OCI-LY1 (cell line): ENCODE measurements around the gene CETP.

Experiments used
- H2AFZ ChIP-seq: fragments of 200-600 bp; sonication (generic), shearing (Covaris generic); 2 replicates; pipeline ENCODE4 v1.6.0; 2014; ENCODE audit warnings: antibody characterized with exemption, mild to moderate bottlenecking, low read length
- H3F3A ChIP-seq: fragments of 200-600 bp; sonication (generic), shearing (Covaris generic); 2 replicates; pipeline ENCODE4 v1.6.0; 2014; ENCODE audit warnings: mild to moderate bottlenecking, antibody characterized with exemption, low read length, moderate library complexity; ENCODE audit not compliant: insufficient read depth
- H3K27ac ChIP-seq: fragments of 200-600 bp; sonication (generic); 2 replicates; pipeline ENCODE4 v1.5.1; 2014; ENCODE audit warnings: low read length, mixed run types, mild to moderate bottlenecking, low read depth; ENCODE audit not compliant: poor library complexity, severe bottlenecking
- H3K27me3 ChIP-seq: fragments of 200-600 bp; sonication (generic); 2 replicates; pipeline ENCODE4 v1.6.0; 2014; ENCODE audit warnings: antibody characterized with exemption, mild to moderate bottlenecking, low read length, moderate library complexity; ENCODE audit not compliant: insufficient read depth
- H3K36me3 ChIP-seq: fragments of 200-600 bp; sonication (generic); 2 replicates; pipeline ENCODE4 v1.6.1; 2014; ENCODE audit warnings: mild to moderate bottlenecking, antibody characterized with exemption, low read length, moderate library complexity, mixed read lengths; ENCODE audit not compliant: insufficient read depth
- H3K4me1 ChIP-seq: fragments of 200-600 bp; sonication (generic); 2 replicates; pipeline ENCODE4 v1.5.1; 2014; ENCODE audit warnings: mild to moderate bottlenecking, low read length, moderate library complexity; ENCODE audit not compliant: insufficient read depth, severe bottlenecking
- H3K4me2 ChIP-seq: fragments of 200-600 bp; sonication (generic), shearing (Covaris generic); 2 replicates; pipeline ENCODE4 v1.6.1; 2014; ENCODE audit warnings: low read length
- H3K4me3 ChIP-seq: fragments of 200-600 bp; sonication (generic); 2 replicates; pipeline ENCODE4 v1.5.1; 2014; ENCODE audit warnings: low read length, low read depth, mild to moderate bottlenecking, mixed read lengths; ENCODE audit not compliant: poor library complexity, severe bottlenecking
- H3K79me2 ChIP-seq: fragments of 200-600 bp; shearing (Covaris generic); 2 replicates; pipeline ENCODE4 v1.6.1; 2016; ENCODE audit warnings: mixed run types, low read length, mixed read lengths; ENCODE audit not compliant: insufficient read depth
- H3K9ac ChIP-seq: fragments of 200-600 bp; sonication (generic), shearing (Covaris generic); 2 replicates; pipeline ENCODE4 v1.6.1; 2014; ENCODE audit warnings: mild to moderate bottlenecking, low read length, mixed read lengths
- H3K9me2 ChIP-seq: fragments of 200-600 bp; sonication (generic), shearing (Covaris generic); 2 replicates; pipeline ENCODE4 v1.6.1; 2014; ENCODE audit warnings: low read depth, mild to moderate bottlenecking, low read length, mixed read lengths
- H3K9me3 ChIP-seq: fragments of 200-600 bp; shearing (Covaris generic); 2 replicates; pipeline ENCODE4 v1.6.1; 2014; ENCODE audit warnings: low read length, mixed read lengths
- H4K20me1 ChIP-seq: fragments of 200-600 bp; sonication (generic), shearing (Covaris generic); 2 replicates; pipeline ENCODE4 v1.6.0; 2016; ENCODE audit warnings: mild to moderate bottlenecking, low read length; ENCODE audit not compliant: insufficient read depth
- EZH2 ChIP-seq: fragments of 200-600 bp; sonication (generic), shearing (Covaris generic); IDR thresholded peaks from 2 replicates; pipeline ENCODE4 v1.8.0; 2017; ENCODE audit warnings: borderline replicate concordance, mixed run types, mild to moderate bottlenecking, antibody characterized with exemption, low read length, moderate library complexity, mixed read lengths
- TF ChIP-seq, protein P1 (sequence below): fragments of 200-600 bp; sonication (generic), shearing (Covaris generic); IDR thresholded peaks from 2 replicates; pipeline ENCODE4 v1.5.1; 2017; ENCODE audit warnings: mild to moderate bottlenecking, antibody characterized with exemption, low read length, moderate library complexity, mixed read lengths

The CETP gene

DNA sequence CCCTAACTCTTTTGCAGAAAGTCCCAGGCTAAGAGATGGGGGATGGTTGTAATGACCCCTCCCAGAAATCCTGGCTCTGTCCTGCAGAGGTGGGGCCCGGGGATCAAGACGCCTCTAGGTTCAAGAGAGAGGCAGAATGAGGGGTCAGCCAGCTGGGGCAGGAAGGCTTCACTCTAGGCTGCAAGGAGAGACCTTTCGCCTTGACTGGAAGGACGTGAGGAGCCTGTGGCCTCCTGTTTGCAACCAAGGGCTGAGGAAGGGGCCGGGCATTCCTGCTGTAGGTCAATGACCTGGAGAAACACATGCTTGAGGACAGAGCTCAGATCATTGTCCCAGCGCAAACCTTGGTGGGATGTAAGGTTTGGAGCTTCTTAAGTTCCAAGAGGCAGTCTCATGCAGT is 8.7 kb upstream of the CETP start:
- Histone ChIP-seq H3K4me2 (no peak overlapping the region), H3K4me3 (no peak overlapping the region), H3K9ac (no peak overlapping the region), H3K79me2 (no peaks in the 10 kb centered on the region), H3K9me2 (no peaks in the 10 kb centered on the region), H3K27ac (no peak overlapping the region), H2AFZ (no peak overlapping the region), H3F3A (no peaks in the 10 kb centered on the region), H4K20me1 (no peaks in the 10 kb centered on the region), H3K4me1 (peaks cover 16% of the 10 kb centered on the region), H3K9me3 (no peaks in the 10 kb centered on the region), H3K36me3 (no peaks in the 10 kb centered on the region), H3K27me3 (no peaks in the 10 kb centered on the region)
- TF ChIP-seq, protein P1, sequence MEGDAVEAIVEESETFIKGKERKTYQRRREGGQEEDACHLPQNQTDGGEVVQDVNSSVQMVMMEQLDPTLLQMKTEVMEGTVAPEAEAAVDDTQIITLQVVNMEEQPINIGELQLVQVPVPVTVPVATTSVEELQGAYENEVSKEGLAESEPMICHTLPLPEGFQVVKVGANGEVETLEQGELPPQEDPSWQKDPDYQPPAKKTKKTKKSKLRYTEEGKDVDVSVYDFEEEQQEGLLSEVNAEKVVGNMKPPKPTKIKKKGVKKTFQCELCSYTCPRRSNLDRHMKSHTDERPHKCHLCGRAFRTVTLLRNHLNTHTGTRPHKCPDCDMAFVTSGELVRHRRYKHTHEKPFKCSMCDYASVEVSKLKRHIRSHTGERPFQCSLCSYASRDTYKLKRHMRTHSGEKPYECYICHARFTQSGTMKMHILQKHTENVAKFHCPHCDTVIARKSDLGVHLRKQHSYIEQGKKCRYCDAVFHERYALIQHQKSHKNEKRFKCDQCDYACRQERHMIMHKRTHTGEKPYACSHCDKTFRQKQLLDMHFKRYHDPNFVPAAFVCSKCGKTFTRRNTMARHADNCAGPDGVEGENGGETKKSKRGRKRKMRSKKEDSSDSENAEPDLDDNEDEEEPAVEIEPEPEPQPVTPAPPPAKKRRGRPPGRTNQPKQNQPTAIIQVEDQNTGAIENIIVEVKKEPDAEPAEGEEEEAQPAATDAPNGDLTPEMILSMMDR: no peak
- TF ChIP-seq EZH2: no peak

DNA sequence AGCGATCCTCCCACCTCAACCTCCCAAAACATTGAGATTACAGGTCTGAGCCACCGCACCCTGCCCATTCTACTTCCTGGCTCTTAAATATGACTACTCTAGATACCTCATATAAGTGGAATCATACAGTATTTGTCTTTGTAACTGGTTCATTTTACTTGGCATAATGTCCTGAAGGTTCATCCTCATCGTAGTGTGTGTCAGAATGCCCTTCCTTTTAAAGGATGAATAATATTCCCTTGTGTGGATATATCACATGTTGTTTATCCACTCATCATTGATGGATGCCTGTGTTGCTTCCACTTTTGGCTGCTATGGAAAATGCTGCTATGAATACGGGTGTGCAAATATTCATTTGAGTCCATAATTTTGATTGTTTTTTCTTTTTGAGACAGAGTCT is 5.7 kb upstream of the CETP start:
- Histone ChIP-seq H4K20me1 (no peaks in the 10 kb centered on the region), H3K27ac (no peak overlapping the region), H3K36me3 (no peaks in the 10 kb centered on the region), H3F3A (no peaks in the 10 kb centered on the region), H3K79me2 (no peaks in the 10 kb centered on the region), H3K9ac (no peak overlapping the region), H3K4me1 (peaks cover 6% of the 10 kb centered on the region), H3K4me3 (no peak overlapping the region), H3K4me2 (no peak overlapping the region), H3K27me3 (peaks cover 5% of the 10 kb centered on the region; the same call in 1 of the 2 replicates), H2AFZ (no peak overlapping the region), H3K9me2 (no peaks in the 10 kb centered on the region), H3K9me3 (no peaks in the 10 kb centered on the region)
- TF ChIP-seq EZH2: no peak
- TF ChIP-seq, protein P1: no peak

DNA sequence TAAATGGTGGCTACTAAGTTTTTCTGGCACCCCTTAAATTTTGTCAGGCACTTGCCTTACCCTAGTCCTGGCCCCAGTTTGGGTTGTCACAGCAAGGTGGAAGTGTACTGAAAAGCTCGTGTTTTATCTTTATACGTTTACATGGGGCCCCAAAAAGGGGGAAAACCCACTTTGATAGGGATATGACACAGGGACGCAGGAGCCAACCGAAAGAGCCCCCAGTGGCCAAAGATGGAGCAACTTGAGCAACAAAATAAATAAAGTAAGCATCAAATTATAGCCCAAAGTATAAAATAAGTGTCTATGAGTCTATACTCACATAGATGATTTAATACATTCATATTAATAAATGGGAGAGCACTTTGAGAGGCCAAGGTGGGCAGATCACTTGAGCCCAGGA is 5.0 kb upstream of the CETP start:
- H3K27me3 ChIP-seq: peaks cover 5% of the 10 kb centered on the region; the same call in 1 of the 2 replicates
- no peak overlapping the region for H3K4me2 ChIP-seq
- no peak overlapping the region for H3K9ac ChIP-seq
- H3K27ac ChIP-seq: no peak overlapping the region
- no peaks in the 10 kb centered on the region for H3K36me3 ChIP-seq
- no peaks in the 10 kb centered on the region for H3K9me2 ChIP-seq
- no peaks in the 10 kb centered on the region for H3F3A ChIP-seq
- no peaks in the 10 kb centered on the region for H3K4me1 ChIP-seq
- H3K9me3 ChIP-seq: no peaks in the 10 kb centered on the region
- no peak for TF ChIP-seq EZH2
- TF ChIP-seq, protein P1: peak; percentile 22; the same call in 1 of the 2 replicates
- H4K20me1 ChIP-seq: no peaks in the 10 kb centered on the region
- H3K4me3 ChIP-seq: no peak overlapping the region
- no peaks in the 10 kb centered on the region for H3K79me2 ChIP-seq
- H2AFZ ChIP-seq: no peak overlapping the region
